Stimulated activated CD4-positive, alpha-beta T cell treated with anti-CD3 and anti-CD28 coated beads, TNF-alpha, amount 100 ng/mL, for 1 hour (primary cell): ENCODE measurements around the gene DNAH2.

ENCODE experiments used
- DNase-seq, 3 donors: peaks; one replicate each; pipeline ENCODE4 v3.0.0-alpha.2; 2020; ENCODE audit warnings: low read depth in 3 of 3, low spot score in 1 of 3

Gene DNAH2

GRCh38 chr17:7838090-7839075 lies 120.8 kb downstream of the DNAH2 start:
- no peak for DNase-seq

- DNase-seq = no peak
These were observed 121.8 kb downstream of the DNAH2 start for GRCh38 chr17:7839190-7839875.

- DNase-seq = no peak
These were observed 122.3 kb downstream of the DNAH2 start for GRCh38 chr17:7839876-7840261.

- no peak for DNase-seq
These were observed 122.9 kb downstream of the DNAH2 start for GRCh38 chr17:7840441-7840840.

GRCh38 chr17:7840875-7841274 lies 123.3 kb downstream of the DNAH2 start:
- no peak for DNase-seq

- DNase-seq = peak; percentile 94 to 95 (median 95)
These were observed 123.9 kb downstream of the DNAH2 start for GRCh38 chr17:7841396-7841914.

GRCh38 chr17:7841915-7842379 lies 124.4 kb downstream of the DNAH2 start:
- peak in 2 of 3 donors; percentile 74 to 76 for DNase-seq

- DNase-seq = peak; percentile 93 to 96 (median 95)
These were observed 125.1 kb downstream of the DNAH2 start for GRCh38 chr17:7842380-7843256.

GRCh38 chr17:7843257-7843535 lies 125.7 kb downstream of the DNAH2 start:
- DNase-seq = no peak

GRCh38 chr17:7843536-7844291 lies 126.2 kb downstream of the DNAH2 start:
- peak; percentile 87 to 89 (median 88) for DNase-seq

GRCh38 chr17:7844292-7845154 lies 127.0 kb downstream of the DNAH2 start:
- peak in 2 of 3 donors; percentile 60 to 61 for DNase-seq

GRCh38 chr17:7845359-7846062 lies 128.0 kb downstream of the DNAH2 start:
- no peak for DNase-seq

GRCh38 chr17:7846063-7846735 lies 128.7 kb downstream of the DNAH2 start:
- no peak for DNase-seq

- DNase-seq = no peak
These were observed 129.5 kb downstream of the DNAH2 start for GRCh38 chr17:7846765-7847661.

GRCh38 chr17:7848131-7848579 lies 130.6 kb downstream of the DNAH2 start:
- no peak for DNase-seq

GRCh38 chr17:7848739-7849129 lies 131.2 kb downstream of the DNAH2 start:
- DNase-seq = no peak

- no peak for DNase-seq
These were observed 131.7 kb downstream of the DNAH2 start for GRCh38 chr17:7849130-7849750.
